Smooth muscle cell (in vitro differentiated cells): ENCODE results near the gene MRC2. TPM values are rescaled to one million over a fixed set of nuclear protein-coding genes. Genes with fewer than 3 reads are reported as not detected.
"Not testable (repeated sequence)": the region's sequence is repeated elsewhere in the genome, so short reads cannot be mapped to it uniquely, and the experiment has no call there.

Source experiments
- DNase-seq: peaks from one replicate; lab custom pipeline; 2025; ENCODE audit not compliant: unreplicated experiment; lab: John Stamatoyannopoulos, UW
- H2AFZ ChIP-seq: fragments of 200-600 bp; sonication (generic); 2 replicates; pipeline ENCODE4 v1.6.0; 2016; ENCODE audit warnings: antibody characterized with exemption, low read depth, mild to moderate bottlenecking
- H3F3A ChIP-seq: fragments of 200-600 bp; sonication (generic); 2 replicates; pipeline ENCODE4 v1.6.0; 2017; ENCODE audit warnings: antibody characterized with exemption, low read depth
- H3K27ac ChIP-seq: fragments of 200-600 bp; sonication (generic); 2 replicates; pipeline ENCODE4 v1.5.1; 2016; ENCODE audit warnings: low read depth, mild to moderate bottlenecking
- H3K27me3 ChIP-seq: fragments of 200-600 bp; sonication (generic); 2 replicates; pipeline ENCODE4 v1.6.1; 2016; ENCODE audit warnings: low read depth, mild to moderate bottlenecking
- H3K36me3 ChIP-seq: fragments of 200-600 bp; sonication (generic); 2 replicates; pipeline ENCODE4 v1.5.1; 2016; ENCODE audit warnings: low read depth
- H3K4me1 ChIP-seq: fragments of 200-600 bp; sonication (generic); 2 replicates; pipeline ENCODE4 v1.5.1; 2016; ENCODE audit warnings: low read depth
- H3K4me2 ChIP-seq: fragments of 200-600 bp; sonication (generic); 2 replicates; pipeline ENCODE4 v1.6.0; 2016; ENCODE audit warnings: mild to moderate bottlenecking
- H3K4me3 ChIP-seq: fragments of 200-600 bp; sonication (generic); 2 replicates; pipeline ENCODE4 v1.5.1; 2016; ENCODE audit warnings: mild to moderate bottlenecking
- H3K79me2 ChIP-seq: fragments of 200-600 bp; sonication (generic); 2 replicates; pipeline ENCODE4 v1.6.0; 2016; ENCODE audit warnings: low read depth, mild to moderate bottlenecking
- H3K9ac ChIP-seq: fragments of 200-600 bp; sonication (generic); 2 replicates; pipeline ENCODE4 v1.6.0; 2016; ENCODE audit warnings: low read depth
- H3K9me3 ChIP-seq: fragments of 200-600 bp; sonication (generic); replicated peaks from 2 replicates; pipeline ENCODE4 v1.5.1; 2016; ENCODE audit warnings: low read depth
- H4K20me1 ChIP-seq: fragments of 200-600 bp; sonication (generic); 2 replicates; pipeline ENCODE4 v1.6.0; 2016; ENCODE audit warnings: low read depth
- WGBS: methylation state at CpG from one replicate; pipeline ENCODE4 v1.1.7; 2016; ENCODE audit warnings: low lambda C conversion rate; 5-methylcytosine and 5-hydroxymethylcytosine counted together
- polyA plus RNA-seq: library from polyadenylated mRNA; unstranded; fragments of >200 nt; fragmentation: Nextera tagmentation; extraction: Ambion mirVana; gene quantifications from 2 replicates; pipeline ENCODE4 v1.2.1, GENCODE V29; 2016
- total RNA-seq: library from RNA; depleted of rRNA; stranded (reverse); fragments of >200 nt; gene quantifications from 2 replicates; pipeline ENCODE4 v1.2.3, GENCODE V29; 2014
- TF ChIP-seq, protein P1 (sequence below): fragments of 200-600 bp; sonication (generic); IDR thresholded peaks from 2 replicates; pipeline ENCODE4 v1.5.1; 2017; ENCODE audit warnings: borderline replicate concordance, mild to moderate bottlenecking, antibody characterized with exemption; ENCODE audit not compliant: insufficient read depth, poor library complexity, severe bottlenecking

MRC2 gene
- total and polyA plus RNA-seq, 2 experiments from 2014 or later = 177 to 489 TPM

DNA sequence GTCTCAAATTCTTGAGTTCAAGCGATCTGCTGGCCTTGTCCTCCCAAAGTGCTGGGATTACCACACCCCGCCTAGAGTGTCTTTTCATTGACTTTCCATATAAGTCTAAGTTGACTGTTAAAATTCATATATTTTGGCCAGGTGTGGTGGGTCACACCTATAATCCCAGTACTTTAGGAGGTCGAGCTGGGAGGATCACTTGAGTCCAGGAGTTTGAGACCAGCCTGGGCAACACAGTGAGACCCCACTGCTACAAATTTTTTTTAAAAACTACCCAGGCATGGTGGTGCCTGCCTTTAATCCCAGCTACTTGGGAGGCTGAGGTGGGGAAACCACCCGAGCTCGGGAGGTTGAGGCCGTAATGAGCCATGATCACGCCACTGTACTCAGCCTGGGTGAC, 21.9 kb upstream of the MRC2 start:
- 98% methylated on average over 7 of the region's 7 CpGs for WGBS
- Histone ChIP-seq H3K9me3 (no peaks in the 10 kb centered on the region), H3K4me1 (no peaks in the 10 kb centered on the region), H3K9ac (no peak overlapping the region), H3K27me3 (no peaks in the 10 kb centered on the region), H3K27ac (no peak overlapping the region), H4K20me1 (no peaks in the 10 kb centered on the region), H3F3A (no peaks in the 10 kb centered on the region), H3K79me2 (no peaks in the 10 kb centered on the region), H3K4me3 (no peak overlapping the region), H3K4me2 (no peak overlapping the region), H2AFZ (no peak overlapping the region), H3K36me3 (peaks cover 7% of the 10 kb centered on the region)
- DNase-seq = no peak
- TF ChIP-seq, protein P1, sequence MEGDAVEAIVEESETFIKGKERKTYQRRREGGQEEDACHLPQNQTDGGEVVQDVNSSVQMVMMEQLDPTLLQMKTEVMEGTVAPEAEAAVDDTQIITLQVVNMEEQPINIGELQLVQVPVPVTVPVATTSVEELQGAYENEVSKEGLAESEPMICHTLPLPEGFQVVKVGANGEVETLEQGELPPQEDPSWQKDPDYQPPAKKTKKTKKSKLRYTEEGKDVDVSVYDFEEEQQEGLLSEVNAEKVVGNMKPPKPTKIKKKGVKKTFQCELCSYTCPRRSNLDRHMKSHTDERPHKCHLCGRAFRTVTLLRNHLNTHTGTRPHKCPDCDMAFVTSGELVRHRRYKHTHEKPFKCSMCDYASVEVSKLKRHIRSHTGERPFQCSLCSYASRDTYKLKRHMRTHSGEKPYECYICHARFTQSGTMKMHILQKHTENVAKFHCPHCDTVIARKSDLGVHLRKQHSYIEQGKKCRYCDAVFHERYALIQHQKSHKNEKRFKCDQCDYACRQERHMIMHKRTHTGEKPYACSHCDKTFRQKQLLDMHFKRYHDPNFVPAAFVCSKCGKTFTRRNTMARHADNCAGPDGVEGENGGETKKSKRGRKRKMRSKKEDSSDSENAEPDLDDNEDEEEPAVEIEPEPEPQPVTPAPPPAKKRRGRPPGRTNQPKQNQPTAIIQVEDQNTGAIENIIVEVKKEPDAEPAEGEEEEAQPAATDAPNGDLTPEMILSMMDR = no peak

DNA sequence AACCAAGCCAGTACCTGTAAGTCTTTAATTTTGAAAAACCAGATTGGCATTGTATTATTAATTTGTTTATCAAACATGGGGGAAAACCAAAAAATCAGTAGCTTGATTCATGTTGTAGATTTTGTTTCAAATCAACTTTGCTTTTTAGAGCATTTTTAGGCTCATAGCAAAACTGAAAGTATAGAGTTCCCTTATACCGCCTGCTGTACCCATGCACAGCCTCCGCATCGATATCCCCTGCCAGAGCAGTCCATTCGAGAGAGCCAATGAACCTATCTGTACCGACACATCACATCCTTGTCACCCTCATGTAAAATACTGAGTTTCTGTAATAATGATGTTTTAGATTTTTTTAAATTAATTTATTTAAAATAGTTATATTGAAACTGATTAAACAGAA, 16.2 kb upstream of the MRC2 start:
- H2AFZ ChIP-seq = no peak overlapping the region
- H3K27ac ChIP-seq = no peak overlapping the region
- no peak overlapping the region for H3K9ac ChIP-seq
- H4K20me1 ChIP-seq = no peaks in the 10 kb centered on the region
- H3K9me3 ChIP-seq = no peaks in the 10 kb centered on the region
- no peak overlapping the region for H3K4me3 ChIP-seq
- H3K79me2 ChIP-seq = no peaks in the 10 kb centered on the region
- no peaks in the 10 kb centered on the region for H3K27me3 ChIP-seq
- WGBS = 98% methylated on average over 5 of the region's 5 CpGs
- no peak for DNase-seq
- no peak overlapping the region for H3K4me2 ChIP-seq
- H3F3A ChIP-seq = peaks cover 8% of the 10 kb centered on the region
- H3K36me3 ChIP-seq = peaks cover 10% of the 10 kb centered on the region
- peaks cover 7% of the 10 kb centered on the region for H3K4me1 ChIP-seq
- TF ChIP-seq, protein P1 = no peak

DNA sequence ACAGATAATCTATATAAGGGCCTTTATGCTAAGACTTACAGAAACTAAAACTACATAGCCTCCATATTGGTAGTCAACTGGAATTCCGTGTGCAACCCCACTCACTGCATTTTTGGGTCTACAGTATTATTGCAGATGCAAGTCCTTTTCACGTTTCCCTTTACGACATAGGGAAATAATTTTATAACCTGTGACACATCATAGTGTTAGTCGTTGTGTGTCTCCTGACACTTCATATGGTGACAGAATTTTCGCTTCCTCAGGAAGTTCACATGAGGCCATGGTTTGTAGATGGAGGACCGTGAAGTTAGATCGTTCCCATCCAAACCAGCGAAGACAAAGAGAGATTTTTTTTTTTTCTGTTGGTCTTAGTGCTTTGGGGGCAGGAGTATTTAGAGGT, 15.7 kb upstream of the MRC2 start:
- no peak overlapping the region for H3K4me2 ChIP-seq
- no peaks in the 10 kb centered on the region for H4K20me1 ChIP-seq
- no peak overlapping the region for H2AFZ ChIP-seq
- H3K4me1 ChIP-seq = peaks cover 7% of the 10 kb centered on the region
- no peak overlapping the region for H3K4me3 ChIP-seq
- H3K9me3 ChIP-seq = no peaks in the 10 kb centered on the region
- peak overlapping the region; percentile 89 for H3K27ac ChIP-seq
- H3K79me2 ChIP-seq = no peaks in the 10 kb centered on the region
- H3K36me3 ChIP-seq = peaks cover 5% of the 10 kb centered on the region
- TF ChIP-seq, protein P1 = no peak
- WGBS = 95% methylated on average over 8 of the region's 8 CpGs
- DNase-seq = no peak
- no peak overlapping the region for H3K9ac ChIP-seq
- no peaks in the 10 kb centered on the region for H3K27me3 ChIP-seq
- peaks cover 8% of the 10 kb centered on the region for H3F3A ChIP-seq

DNA sequence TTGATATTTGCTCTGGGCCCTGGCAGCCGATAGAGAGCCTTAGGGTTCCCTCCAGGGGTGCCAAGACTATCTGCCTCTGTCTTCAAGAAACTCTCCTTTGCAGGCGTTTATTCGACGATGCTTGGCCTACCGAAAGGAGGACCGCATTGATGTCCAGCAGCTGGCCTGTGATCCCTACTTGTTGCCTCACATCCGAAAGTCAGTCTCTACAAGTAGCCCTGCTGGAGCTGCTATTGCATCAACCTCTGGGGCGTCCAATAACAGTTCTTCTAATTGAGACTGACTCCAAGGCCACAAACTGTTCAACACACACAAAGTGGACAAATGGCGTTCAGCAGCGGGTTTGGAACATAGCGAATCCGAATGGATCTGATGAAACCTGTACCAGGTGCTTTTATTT, 15.2 kb upstream of the MRC2 start:
- H3K27ac ChIP-seq = peak overlapping the region; percentile 89

DNA sequence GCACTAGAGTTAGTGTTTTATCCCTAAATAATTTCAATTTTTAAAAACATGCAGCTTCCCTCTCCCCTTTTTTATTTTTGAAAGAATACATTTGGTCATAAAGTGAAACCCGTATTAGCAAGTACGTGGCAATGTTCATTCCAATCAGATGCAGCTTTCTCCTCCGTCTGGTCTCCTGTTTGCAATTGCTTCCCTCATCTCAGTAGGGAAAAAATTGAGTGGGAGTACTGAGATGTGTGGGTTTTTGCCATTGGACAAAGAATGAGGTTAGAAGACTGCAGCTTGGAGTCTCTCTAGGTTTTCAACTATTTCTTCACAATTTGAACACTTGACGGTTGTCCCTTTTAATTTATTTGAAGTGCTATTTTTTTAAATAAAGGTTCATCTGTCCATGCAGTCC, 14.4 kb upstream of the MRC2 start:
- H3K4me3 ChIP-seq, H2AFZ ChIP-seq, H3K27me3 ChIP-seq, H3K79me2 ChIP-seq, H3K9me3 ChIP-seq, H3F3A ChIP-seq, H4K20me1 ChIP-seq, H3K36me3 ChIP-seq, DNase-seq: not testable (repeated sequence)
- peaks cover 21% of the 10 kb centered on the region for H3K4me1 ChIP-seq
- H3K27ac ChIP-seq = peak overlapping the region; percentile 89
- WGBS = 35% methylated on average over 4 of the region's 4 CpGs
- peak overlapping the region; percentile 69 for H3K9ac ChIP-seq
- H3K4me2 ChIP-seq = peak overlapping the region; percentile 58

More for the DNA sequence above, 15.2 kb upstream of the MRC2 start:
- not testable (repeated sequence) for H3K9me3 ChIP-seq, H4K20me1 ChIP-seq, H3K79me2 ChIP-seq, H3K4me2 ChIP-seq, H3F3A ChIP-seq, H3K27me3 ChIP-seq, H3K36me3 ChIP-seq, H3K9ac ChIP-seq, DNase-seq, H3K4me3 ChIP-seq, H2AFZ ChIP-seq
- peaks cover 13% of the 10 kb centered on the region for H3K4me1 ChIP-seq
- WGBS = 96% methylated on average over 12 of the region's 12 CpGs
